Hepatocyte (in vitro differentiated cells): ENCODE results near the gene ASB9.

Experiments used
- CTCF ChIP-seq: fragments of 200-600 bp; sonication (generic); IDR thresholded peaks from 2 replicates; pipeline ENCODE4 v1.5.1; 2016; ENCODE audit warnings: antibody characterized with exemption, mild to moderate bottlenecking; ENCODE audit not compliant: poor library complexity
- EZH2 ChIP-seq: fragments of 200-600 bp; sonication (generic); IDR thresholded peaks from 2 replicates; pipeline ENCODE4 v1.6.1; 2016; ENCODE audit warnings: antibody characterized with exemption, mild to moderate bottlenecking, borderline replicate concordance
- EZH2phosphoT487 ChIP-seq: fragments of 200-600 bp; sonication (generic); IDR thresholded peaks from one replicate; pipeline ENCODE4 v1.6.1; 2018; ENCODE audit warnings: antibody characterized with exemption, mild to moderate bottlenecking, low read depth, moderate library complexity; ENCODE audit not compliant: unreplicated experiment, severe bottlenecking

GRCh38 chrX:15244421-15244820 lies 25.5 kb downstream of the ASB9 start:
- TF ChIP-seq CTCF (no peak), EZH2 (no peak), EZH2phosphoT487 (no peak)
